ENCODE measurements around the gene METRN.

METRN gene

GRCh38 chr16:709566-710499 is 5.1 kb upstream of the METRN start:
- DNase-seq (ENCODE audit: low read depth in 2 of 2): no peak

- no peak for DNase-seq (ENCODE audit: low read depth in 2 of 2)
Measured at GRCh38 chr16:710500-711075, 4.3 kb upstream of the METRN start.

- DNase-seq (ENCODE audit: low read depth in 2 of 2): no peak
Measured at GRCh38 chr16:711084-711483, 3.8 kb upstream of the METRN start.

GRCh38 chr16:711548-712320 is 3.2 kb upstream of the METRN start:
- peak; percentile 49 to 72 for DNase-seq (ENCODE audit: low read depth in 2 of 2)

- peak in 1 of 2 experiments; percentile 62 for DNase-seq (ENCODE audit: low read depth in 2 of 2)
Measured at GRCh38 chr16:712740-713250, 2.1 kb upstream of the METRN start.

- DNase-seq (ENCODE audit: low read depth in 2 of 2): no peak
Measured at GRCh38 chr16:714079-714478, 839 bp upstream of the METRN start.

GRCh38 chr16:715477-716199 is 720 bp downstream of the METRN start:
- no peak for DNase-seq (ENCODE audit: low read depth in 2 of 2)

- no peak for DNase-seq (ENCODE audit: low read depth in 2 of 2)
Measured at GRCh38 chr16:716200-716568, 1.3 kb downstream of the METRN start.

GRCh38 chr16:716768-717325 is 1.9 kb downstream of the METRN start:
- DNase-seq (ENCODE audit: low read depth in 2 of 2): no peak

GRCh38 chr16:717450-718245 is 2.7 kb downstream of the METRN start:
- no peak for DNase-seq (ENCODE audit: low read depth in 2 of 2)

GRCh38 chr16:718389-718788 is 3.5 kb downstream of the METRN start:
- DNase-seq (ENCODE audit: low read depth in 2 of 2): no peak

- DNase-seq (ENCODE audit: low read depth in 2 of 2): no peak
Measured at GRCh38 chr16:718922-719321, 4.0 kb downstream of the METRN start.

- no peak for DNase-seq (ENCODE audit: low read depth in 2 of 2)
Measured at GRCh38 chr16:719815-720446, 5.0 kb downstream of the METRN start.

- DNase-seq (ENCODE audit: low read depth in 2 of 2): peak in 1 of 2 experiments; percentile 60
Measured at GRCh38 chr16:720447-720989, 5.6 kb downstream of the METRN start.

GRCh38 chr16:720990-721764 is 6.3 kb downstream of the METRN start, which contains the start of gene ANTKMT:
TSS of gene ANTKMT (plus strand) at chr16:721146. CDS start at chr16:721275, 129 bp downstream.
- peak; percentile 61 to 72 for DNase-seq (ENCODE audit: low read depth in 2 of 2)

GRCh38 chr16:721765-722540 is 7.0 kb downstream of the METRN start:
- no peak for DNase-seq (ENCODE audit: low read depth in 2 of 2)

- no peak for DNase-seq (ENCODE audit: low read depth in 2 of 2)
Measured at GRCh38 chr16:722835-723633, 8.1 kb downstream of the METRN start.
